ENCODE data around the gene ZHX3. TPM values are rescaled to one million over a fixed set of nuclear protein-coding genes. Genes with fewer than 3 reads are reported as not detected.

ZHX3 gene
- total and polyA plus RNA-seq, 2 of the 13 experiments (the other 11 are each of a cell fraction or from before 2014, with no cell fraction given) = 8.4 to 11.7 TPM

- DNase-seq (ENCODE audit: low spot score) (no peak), FAIRE-seq (no peak), ATAC-seq (no peak)
- Histone ChIP-seq H3K79me2 (ENCODE audit: insufficient read depth, low read length) (peaks cover 98% of the 10 kb centered on the region), H3K4me1 (ENCODE audit: insufficient read depth, low read length) (peaks cover 72% of the 10 kb centered on the region), H3K4me3 (replicated peaks in 1 of 3; ENCODE audit: insufficient read depth in 1 of 3, low read depth in 2 of 3, low read length in 3 of 3) (no peak overlapping the region), H3K9me3 (ENCODE audit: low read length) (no peaks in the 10 kb centered on the region), H2AFZ (ENCODE audit: low read length) (no peak overlapping the region), H3K36me3 (replicated peaks in 1 of 2; ENCODE audit: control insufficient read depth in 1 of 2, insufficient read depth in 2 of 2, low read length in 2 of 2) (peaks cover 9 to 24% of the 10 kb centered on the region in 2 experiments), H3K4me2 (ENCODE audit: low read depth, low read length) (no peak overlapping the region), H4K20me1 (ENCODE audit: insufficient read depth, low read length) (peaks cover 56% of the 10 kb centered on the region), H3K27me3 (ENCODE audit: control insufficient read depth in 1 of 2, insufficient read depth in 2 of 2, low read length in 2 of 2) (no peaks in the 10 kb centered on the region), H3K9ac (ENCODE audit: insufficient read depth, low read depth, low read length) (no peak overlapping the region), H3K27ac (ENCODE audit: extremely low read length, insufficient read depth, low read length) (no peak overlapping the region)
- WGBS (ENCODE audit: low lambda C conversion rate) = over 99% methylated on average over 12 of the region's 12 CpGs
- peak; percentile 20; the same call in 1 of the 2 replicates for TF ChIP-seq TBX2 (CRISPR knock-in tag; IDR thresholded peaks at IDR 0.05; ENCODE audit: borderline replicate concordance)
- peak; percentile 32; the same call in 1 of the 2 replicates for TF ChIP-seq ZNF687 (CRISPR knock-in tag; IDR thresholded peaks at IDR 0.05)
- TF ChIP-seq ZNF737 (CRISPR knock-in tag; IDR thresholded peaks at IDR 0.05; ENCODE audit: borderline replicate concordance) = 0 out of 2 replicates have a peak, but pooled peaks have one; percentile 19
- TF ChIP-seq SIX1 (CRISPR knock-in tag; IDR thresholded peaks at IDR 0.05; ENCODE audit: borderline replicate concordance) = no peak
- TF ChIP-seq HBP1 (CRISPR knock-in tag; IDR thresholded peaks at IDR 0.05; ENCODE audit: low read depth) = no peak
- 0 out of 2 replicates have a peak, but pooled peaks have one; percentile 38 for TF ChIP-seq MTA1 (CRISPR knock-in tag; IDR thresholded peaks at IDR 0.05; ENCODE audit: borderline replicate concordance)
- CTCF ChIA-PET (ENCODE audit: low intra/inter-chr PET ratio, low total read pairs) = no interaction called here
- no TSS peak for BruUV-seq (replicated peaks)
- intact Hi-C loops (cut with micrococcal nuclease; ENCODE audit: unreplicated experiment) = no loop called here
- POLR2A ChIA-PET = interaction anchor here (1.4 to 3.9 kb wide), 2 partner anchors 8 to 10 kb away, joined by 3 to 13 read pairs; no protein-coding TSS in a partner anchor
- in situ Hi-C loops (cut with HindIII; ENCODE audit: extremely low pct_ligation_motif_present, low pct_unique_long_range_greater_than_20kb) = no loop called here
Measured at GRCh38 chr20:41145821-41146620, 171.5 kb downstream of the ZHX3 start.
